Left ventricle myocardium superior (tissue), 1 donor: ENCODE results near the gene TPBG. TPM values are rescaled to one million over a fixed set of nuclear protein-coding genes. Genes with fewer than 3 reads are reported as not detected.

Source experiments
- total RNA-seq: library from RNA; stranded (reverse); fragmentation: NEBNext Ultra II Directional; extraction: Animal tissue kit (Norgen Biotek cat#: 25700); gene quantifications from one replicate; pipeline ENCODE4 v1.2.1, GENCODE V29; 2021
- donor health status: DM: no; HTN: yes; CAD: no; lungs with severe emphysema.

TPBG gene
- total RNA-seq, 1 donor from 2014 or later: 2.5 TPM

Other genes with a start within 250 kb of the TPBG start
- gene IBTK, start 116.1 kb upstream of the TPBG start, total RNA-seq: 30.7 TPM